HepG2 (cell line): ENCODE data around the gene CEP83. TPM values are rescaled to one million over a fixed set of nuclear protein-coding genes. Genes with fewer than 3 reads are reported as not detected.

Experiments used
- ATAC-seq: fragments of 200-7000 bp; cut with Tn5 transposase; 3 replicates; pipeline ENCODE4 v1.9.1; 2020; ENCODE audit warnings: mild to moderate bottlenecking, moderate library complexity
- BruUV-seq: library from RNA; stranded (reverse); fragments of 400-500 nt; replicated peaks from 2 replicates; lab custom pipeline; 2021; lab: Mats Ljungman, UMichigan
- CTCF ChIA-PET: fragments of 300-600 bp; formaldehyde crosslinking; extraction: SDS; loops from one replicate; lab custom pipeline; 2021; ENCODE audit warnings: low total read pairs, inconsistent platforms, low intra/inter-chr PET ratio; lab: Yijun Ruan, JAX
- POLR2A ChIA-PET: fragments of 350-600 bp; sonication (Branson Sonifier 250); formaldehyde crosslinking; loops from one replicate; lab custom pipeline; 2020; ENCODE audit warnings: antibody characterized with exemption, inconsistent platforms; lab: Yijun Ruan, JAX
- DNase-seq: peaks from one replicate; pipeline ENCODE4 v3.0.0-alpha.2; 2015; ENCODE audit warnings: low spot score
- FAIRE-seq: peaks from 3 replicates; lab custom pipeline; 2011; peaks lifted over from hg19 to GRCh38; lab: Jason Lieb, UNC
- H2AFZ ChIP-seq: one replicate; pipeline ENCODE4 v1.6.1; 2011; ENCODE audit warnings: low read length, inconsistent platforms
- H3K27ac ChIP-seq: fragments of 300-600 bp; 3 replicates; pipeline ENCODE4 v1.8.0; 2011; ENCODE audit warnings: mixed run types, mild to moderate bottlenecking, mixed read lengths, low read length, inconsistent platforms; ENCODE audit not compliant: insufficient read depth; ENCODE audit errors: extremely low read length
- H3K27me3 ChIP-seq, 2 experiments: fragments of 200-600 bp in 1 of 2; 2 replicates in 1 of 2; 3 replicates in 1 of 2; pipeline versions ENCODE4 v1.6.0 to v1.8.0; 2011; ENCODE audit warnings: low read length in 2 of 2, mild to moderate bottlenecking in 2 of 2, moderate library complexity in 2 of 2, inconsistent platforms in 1 of 2; ENCODE audit not compliant: insufficient read depth in 2 of 2, control insufficient read depth in 1 of 2
- H3K36me3 ChIP-seq, 2 experiments: fragments of 200-600 bp in 1 of 2; replicated peaks in 1 of 2; 2 replicates in 1 of 2; 3 replicates in 1 of 2; pipeline versions ENCODE4 v1.5.1 to v1.8.0; 2011; ENCODE audit warnings: low read length in 2 of 2, inconsistent platforms in 1 of 2; ENCODE audit not compliant: insufficient read depth in 2 of 2, control insufficient read depth in 1 of 2
- H3K4me1 ChIP-seq: 2 replicates; pipeline ENCODE4 v1.5.1; 2012; ENCODE audit warnings: low read length, inconsistent platforms; ENCODE audit not compliant: insufficient read depth
- H3K4me2 ChIP-seq: 2 replicates; pipeline ENCODE4 v1.6.0; 2011; ENCODE audit warnings: low read depth, low read length, inconsistent platforms
- H3K4me3 ChIP-seq, 3 experiments: fragments of 200-600 bp in 1 of 3; sonication (generic), shearing (Covaris generic) in 1 of 3; replicated peaks in 1 of 3; 2 replicates each; pipeline ENCODE4 v1.5.1; 2011 to 2016; ENCODE audit warnings: low read length in 3 of 3, inconsistent platforms in 2 of 3, low read depth in 2 of 3, mild to moderate bottlenecking in 2 of 3, control low read depth in 1 of 3, mixed read lengths in 1 of 3; ENCODE audit not compliant: insufficient read depth in 1 of 3
- H3K79me2 ChIP-seq: one replicate; pipeline ENCODE4 v1.6.1; 2011; ENCODE audit warnings: low read length, inconsistent platforms; ENCODE audit not compliant: insufficient read depth
- H3K9ac ChIP-seq: 2 replicates; pipeline ENCODE4 v1.6.0; 2011; ENCODE audit warnings: mild to moderate bottlenecking, low read depth, low read length, inconsistent platforms; ENCODE audit not compliant: insufficient read depth
- H3K9me3 ChIP-seq: 2 replicates; pipeline ENCODE4 v1.5.1; 2012; ENCODE audit warnings: mild to moderate bottlenecking, low read length
- H4K20me1 ChIP-seq: 2 replicates; pipeline ENCODE4 v1.6.0; 2011; ENCODE audit warnings: inconsistent platforms, mild to moderate bottlenecking, low read length, moderate library complexity; ENCODE audit not compliant: insufficient read depth
- CHCHD3 ChIP-seq: sonication (generic); formaldehyde crosslinking; IDR thresholded peaks from 2 replicates; pipeline ENCODE4 v1.8.0; 2022; ENCODE audit warnings: mild to moderate bottlenecking, missing genetic modification reagents, moderate library complexity
- DZIP1 ChIP-seq: sonication (generic); formaldehyde crosslinking; IDR thresholded peaks from 2 replicates; pipeline ENCODE4 v1.5.0; 2020; ENCODE audit warnings: mild to moderate bottlenecking, missing genetic modification reagents
- GATAD1 ChIP-seq: IDR thresholded peaks from 2 replicates; pipeline ENCODE4 v1.6.1; 2016; ENCODE audit warnings: missing genetic modification reagents, missing compliant biosample characterization
- ISL2 ChIP-seq: sonication (generic); formaldehyde crosslinking; IDR thresholded peaks from 2 replicates; pipeline ENCODE4 v1.5.0; 2020; ENCODE audit warnings: missing genetic modification reagents
- KDM2A ChIP-seq: sonication (generic); formaldehyde crosslinking; IDR thresholded peaks from 2 replicates; pipeline ENCODE4 v1.4.0; 2020; ENCODE audit warnings: low read depth, missing genetic modification reagents, borderline replicate concordance
- MXD3 ChIP-seq: IDR thresholded peaks from 2 replicates; pipeline ENCODE4 v1.6.1; 2016; ENCODE audit warnings: mild to moderate bottlenecking, missing biosample characterization, missing genetic modification reagents
- NCOR1 ChIP-seq: fragments of 200-600 bp; sonication (generic); IDR thresholded peaks from 2 replicates; pipeline ENCODE4 v1.7.0; 2017; ENCODE audit warnings: antibody characterized with exemption, low read length, borderline replicate concordance
- PBX3 ChIP-seq: sonication (generic); formaldehyde crosslinking; IDR thresholded peaks from 2 replicates; pipeline ENCODE4 v1.8.1; 2023; ENCODE audit warnings: missing genetic modification reagents, inconsistent platforms, borderline replicate concordance
- PLRG1 ChIP-seq: fragments of 450-650 bp; conservative IDR thresholded peaks from 2 replicates; pipeline ENCODE4 v1.6.1; 2016
- RXRA ChIP-seq: sonication (generic); formaldehyde crosslinking; IDR thresholded peaks from 2 replicates; pipeline ENCODE4 v1.5.1; 2020; ENCODE audit warnings: missing genetic modification reagents
- SKI ChIP-seq: fragments of 450-650 bp; IDR thresholded peaks from one replicate; pipeline ENCODE4 v1.6.1; 2018; ENCODE audit warnings: mild to moderate bottlenecking; ENCODE audit not compliant: partially characterized antibody
- SRSF1 ChIP-seq: fragments of 200-400 bp; formaldehyde crosslinking; optimal IDR thresholded peaks from 2 replicates; pipeline ENCODE3; 2017; ENCODE audit warnings: mild to moderate bottlenecking, low read depth, low read length, moderate library complexity
- TAF1 ChIP-seq: sonication (generic); formaldehyde crosslinking; IDR thresholded peaks from 2 replicates; pipeline ENCODE4 v1.4.0; 2020; ENCODE audit warnings: missing genetic modification reagents
- ZBTB7B ChIP-seq: sonication (generic); formaldehyde crosslinking; IDR thresholded peaks from 2 replicates; pipeline ENCODE4 v1.4.0; 2020; ENCODE audit warnings: missing genetic modification reagents
- ZC3H13 ChIP-seq: sonication (generic); formaldehyde crosslinking; IDR thresholded peaks from 2 replicates; pipeline ENCODE4 v1.8.1; 2023; ENCODE audit warnings: mild to moderate bottlenecking, missing genetic modification reagents, moderate library complexity
- ZFP62 ChIP-seq: sonication (generic); formaldehyde crosslinking; IDR thresholded peaks from 2 replicates; pipeline ENCODE4 v1.4.0; 2020; ENCODE audit warnings: missing genetic modification reagents
- ZNF180 ChIP-seq: sonication (generic); formaldehyde crosslinking; IDR thresholded peaks from 2 replicates; pipeline ENCODE4 v1.4.0; 2020; ENCODE audit warnings: low read depth, missing genetic modification reagents, borderline replicate concordance
- ZNF7 ChIP-seq: IDR thresholded peaks from 2 replicates; pipeline ENCODE4 v1.6.1; 2016; ENCODE audit warnings: missing biosample characterization, missing genetic modification reagents
- ZNF772 ChIP-seq: sonication (generic); formaldehyde crosslinking; IDR thresholded peaks from 2 replicates; pipeline ENCODE4 v1.5.0; 2020; ENCODE audit warnings: mild to moderate bottlenecking, missing genetic modification reagents
- ZNF891 ChIP-seq: sonication (generic); formaldehyde crosslinking; IDR thresholded peaks from 2 replicates; pipeline ENCODE4 v1.5.0; 2020; ENCODE audit warnings: mild to moderate bottlenecking, missing genetic modification reagents
- WGBS: methylation state at CpG from one replicate; pipeline ENCODE4 v1.1.6; 2017; ENCODE audit warnings: low lambda C conversion rate; 5-methylcytosine and 5-hydroxymethylcytosine counted together
- in situ Hi-C: cut with HindIII; loops from 2 replicates; pipeline ENCODE4 v1.10.0; 2017; ENCODE audit warnings: low pct_unique_long_range_greater_than_20kb; ENCODE audit not compliant: extremely low pct_ligation_motif_present
- intact Hi-C: fragments of 100-400 bp; cut with micrococcal nuclease; formaldehyde crosslinking; loops from one replicate; pipeline ENCODE4 v1.10.0; 2022; ENCODE audit not compliant: unreplicated experiment
- polyA plus RNA-seq, 8 experiments: library from polyadenylated mRNA; depleted of rRNA in 3 of 8; stranded (reverse) in 7 of 8; unstranded in 1 of 8; fragments of >200 nt; fragmentation: Illumina TruSeq in 4 of 8; extraction: Trizol in 4 of 8; gene quantifications; 2 replicates each; pipeline versions ENCODE4 v1.2.1 to v1.2.3, GENCODE V29; 2011 to 2016; ENCODE audit warnings: low read depth in 4 of 8, missing spikeins in 1 of 8, mixed read lengths in 1 of 8; ENCODE audit not compliant: insufficient read depth in 1 of 8
- total RNA-seq, 5 experiments: library from RNA; depleted of rRNA; stranded (reverse); fragments of >200 nt; fragmentation: Illumina TruSeq; extraction: Trizol; gene quantifications; 2 replicates each; pipeline ENCODE4 v1.2.3, GENCODE V29; 2016; ENCODE audit warnings: low read depth in 1 of 5

The CEP83 gene
- total and polyA plus RNA-seq, 2 of the 13 experiments (the other 11 are each of a cell fraction or from before 2014, with no cell fraction given), result 6.2 to 19.2 TPM

- no peak for TF ChIP-seq ZNF180 (CRISPR knock-in tag)
- TF ChIP-seq, all 625 proteins: peak for 0
These were observed 193.5 kb downstream of the CEP83 start (continued) for GRCh38 chr12:94265966-94266745.

- 99% methylated on average over 7 of the region's 7 CpGs for WGBS
- H3K27ac ChIP-seq, result no peak overlapping the region
- FAIRE-seq, result no peak
- no peaks in the 10 kb centered on the region for H3K27me3 ChIP-seq
- peaks cover 6 to 20% of the 10 kb centered on the region in 2 experiments; a peak in 3 of 5 replicates for H3K36me3 ChIP-seq
- H3K4me1 ChIP-seq, result no peaks in the 10 kb centered on the region
- ChIA-PET CTCF (no interaction called here), POLR2A (no interaction called here)
- DNase-seq, result no peak
- no peak overlapping the region for H3K9ac ChIP-seq
- no peak overlapping the region for H3K4me2 ChIP-seq
- in situ Hi-C loops, result loop anchor here (5.0 kb wide), 1 partner anchor 267 kb away; no protein-coding TSS in a partner anchor
- H2AFZ ChIP-seq, result no peak overlapping the region
- no peaks in the 10 kb centered on the region for H3K79me2 ChIP-seq
- BruUV-seq, result no TSS peak
- no peaks in the 10 kb centered on the region for H3K9me3 ChIP-seq
- intact Hi-C loops, result no loop called here
- H4K20me1 ChIP-seq, result no peaks in the 10 kb centered on the region
- H3K4me3 ChIP-seq, result no peak overlapping the region
- no peak for ATAC-seq
- TF ChIP-seq NCOR1 (no peak), CHCHD3 (no peak), TAF1 (no peak), PLRG1 (no peak), ZBTB7B (CRISPR knock-in tag) (no peak), KDM2A (CRISPR knock-in tag) (no peak), PBX3 (CRISPR knock-in tag) (no peak), RXRA (CRISPR knock-in tag) (no peak), ISL2 (CRISPR knock-in tag) (no peak), SRSF1 (no peak), ZFP62 (no peak), ZC3H13 (CRISPR knock-in tag) (no peak), ZNF772 (no peak), ZNF7 (no peak), SKI (no peak), MXD3 (no peak), GATAD1 (no peak), ZNF891 (no peak), DZIP1 (CRISPR knock-in tag) (no peak)
These were observed 194.1 kb downstream of the CEP83 start for GRCh38 chr12:94265539-94265938.
